GM18508 (cell line): ENCODE data around the gene HYCC1.
"Not testable (repeated sequence)": the region's sequence is repeated elsewhere in the genome, so short reads cannot be mapped to it uniquely, and the experiment has no call there.

Source experiments
- ATAC-seq: cut with Tn5 transposase; IDR thresholded peaks from one replicate; pipeline ENCODE4 v1.9.1; 2021; ENCODE audit warnings: moderate number of reproducible peaks; ENCODE audit not compliant: insufficient read depth, unreplicated experiment

Gene HYCC1

GRCh38 chr7:23013715-23014649 lies at the start of gene HYCC1:
TSS of gene HYCC1 (minus strand) at chr7:23014130. CDS start at chr7:22991111, 23,019 bp downstream.
- peak; percentile 89 for ATAC-seq

GRCh38 chr7:23062452-23062851 lies 48.5 kb upstream of the HYCC1 start:
- ATAC-seq, result no peak

DNA sequence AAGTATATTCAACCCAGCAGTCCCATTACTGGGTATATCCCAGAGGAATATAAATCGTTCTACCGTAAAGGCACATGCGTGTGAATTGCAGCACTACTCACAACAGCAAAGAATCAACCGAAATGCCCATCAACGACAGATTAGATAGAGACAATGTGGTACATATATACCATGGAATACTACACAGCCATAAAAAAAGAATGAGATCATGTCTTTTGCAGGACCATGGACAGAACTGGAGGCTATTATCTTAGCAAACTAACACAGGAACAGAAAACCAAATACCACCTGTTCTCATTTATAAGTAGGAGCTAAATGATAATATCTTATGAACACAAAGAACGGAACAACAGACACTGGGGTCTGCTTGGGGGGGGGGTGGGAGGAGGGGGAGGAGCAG lies 47.4 kb upstream of the HYCC1 start:
- ATAC-seq, result no peak

GRCh38 chr7:23058408-23059096 lies 44.6 kb upstream of the HYCC1 start:
- ATAC-seq, result no peak

DNA sequence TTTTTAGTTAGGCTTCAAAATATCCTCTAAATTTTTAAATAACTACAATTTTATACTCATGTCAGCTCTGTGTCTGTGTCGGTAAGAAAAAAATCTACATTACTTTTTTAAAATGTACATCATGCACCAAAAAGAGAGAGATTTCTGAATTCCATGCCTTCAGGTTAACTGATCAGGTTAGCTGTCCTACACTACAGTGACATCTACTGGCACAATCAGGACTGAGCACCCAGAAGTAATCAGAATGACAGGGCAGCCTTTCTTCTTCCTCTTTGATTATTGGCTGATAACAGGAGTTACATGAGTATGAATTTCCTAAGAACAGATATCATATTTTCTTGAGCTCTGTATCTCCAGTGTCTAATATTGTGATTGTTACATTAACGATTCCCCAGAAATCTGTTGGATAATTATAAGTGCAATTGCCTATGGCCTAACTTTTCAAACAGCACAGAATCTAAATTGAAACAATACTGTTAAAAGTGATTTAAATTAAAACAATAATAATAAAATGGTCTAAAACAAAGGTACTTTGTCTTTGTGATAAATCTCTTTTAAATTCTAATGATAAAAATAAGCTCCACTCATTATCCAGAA lies 41.8 kb upstream of the HYCC1 start:
- ATAC-seq, result no peak

GRCh38 chr7:23051124-23051485 lies 37.2 kb upstream of the HYCC1 start:
- not testable (repeated sequence) for ATAC-seq

GRCh38 chr7:23046336-23046735 lies 32.4 kb upstream of the HYCC1 start:
- not testable (repeated sequence) for ATAC-seq

DNA sequence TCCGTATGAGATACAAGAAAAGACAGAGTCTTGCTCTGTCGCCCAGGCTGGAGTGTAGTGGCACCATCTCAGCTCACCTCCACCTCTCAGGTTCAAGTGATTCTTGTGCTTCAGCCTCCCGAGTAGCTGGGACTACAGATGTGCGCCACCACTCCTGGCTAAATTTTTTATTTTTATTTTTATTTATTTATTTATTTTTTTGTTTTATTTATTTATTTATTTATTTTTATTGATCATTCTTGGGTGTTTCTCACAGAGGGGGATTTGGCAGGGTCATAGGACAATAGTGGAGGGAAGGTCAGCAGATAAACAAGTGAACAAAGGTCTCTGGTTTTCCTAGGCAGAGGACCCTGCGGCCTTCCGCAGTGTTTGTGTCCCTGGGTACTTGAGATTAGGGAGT lies 31.2 kb upstream of the HYCC1 start:
- not testable (repeated sequence) for ATAC-seq

- no peak for ATAC-seq
Observed at GRCh38 chr7:23044581-23044980, 30.7 kb upstream of the HYCC1 start.

DNA sequence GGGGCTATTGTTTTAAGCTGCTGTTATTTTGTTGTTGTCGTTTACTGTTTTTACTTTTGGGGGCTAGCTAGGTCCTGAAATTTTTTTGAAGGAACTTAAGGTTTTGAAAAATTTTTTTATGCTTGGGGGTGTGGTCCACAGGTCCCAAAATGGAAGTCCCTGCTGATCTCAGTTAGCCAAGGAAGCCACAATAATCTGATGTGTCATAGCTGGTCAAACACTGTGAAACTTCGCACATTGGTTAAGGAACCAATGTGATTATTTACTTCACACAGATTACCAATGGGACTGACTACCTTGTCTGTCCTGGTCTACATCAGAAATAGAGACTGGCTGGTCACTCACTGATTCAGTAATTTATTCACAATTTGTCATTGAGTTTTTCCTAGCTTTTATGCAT lies 29.5 kb upstream of the HYCC1 start:
- no peak for ATAC-seq

DNA sequence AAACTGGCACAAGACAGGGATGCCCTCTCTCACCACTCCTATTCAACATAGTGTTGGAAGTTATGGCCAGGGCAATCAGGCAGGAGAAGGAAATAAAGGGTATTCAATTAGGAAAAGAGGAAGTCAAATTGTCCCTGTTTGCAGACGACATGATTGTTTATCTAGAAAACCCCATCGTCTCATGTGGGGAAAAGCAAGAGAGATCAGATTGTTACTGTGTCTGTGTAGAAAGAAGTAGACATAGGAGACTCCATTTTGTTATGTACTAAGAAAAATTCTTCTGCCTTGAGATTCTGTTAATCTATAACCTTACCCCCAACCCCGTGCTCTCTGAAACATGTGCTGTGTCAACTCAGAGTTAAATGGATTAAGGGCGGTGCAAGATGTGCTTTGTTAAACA lies 25.7 kb upstream of the HYCC1 start:
- ATAC-seq, result not testable (repeated sequence)

GRCh38 chr7:23035542-23036371 lies 21.8 kb upstream of the HYCC1 start:
- not testable (repeated sequence) for ATAC-seq

DNA sequence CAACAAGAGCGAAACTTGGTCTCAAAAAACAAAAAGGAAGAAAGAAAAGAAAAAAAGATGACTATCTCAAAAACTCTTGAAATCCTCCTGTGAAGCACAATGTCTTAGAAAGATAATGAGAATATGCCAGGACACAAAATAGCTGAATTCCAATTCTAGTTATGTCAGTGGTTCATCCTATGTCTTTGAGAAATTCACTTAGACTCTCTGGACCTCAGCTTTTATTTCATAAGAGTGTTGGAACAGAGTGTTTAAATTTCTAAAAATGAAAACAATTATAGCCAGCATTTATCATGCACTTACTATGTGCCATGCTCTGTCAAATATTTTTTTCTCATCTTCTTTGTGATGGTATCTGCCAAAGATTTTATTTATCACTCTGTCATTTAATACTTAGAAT lies 13.3 kb upstream of the HYCC1 start:
- ATAC-seq, result no peak

DNA sequence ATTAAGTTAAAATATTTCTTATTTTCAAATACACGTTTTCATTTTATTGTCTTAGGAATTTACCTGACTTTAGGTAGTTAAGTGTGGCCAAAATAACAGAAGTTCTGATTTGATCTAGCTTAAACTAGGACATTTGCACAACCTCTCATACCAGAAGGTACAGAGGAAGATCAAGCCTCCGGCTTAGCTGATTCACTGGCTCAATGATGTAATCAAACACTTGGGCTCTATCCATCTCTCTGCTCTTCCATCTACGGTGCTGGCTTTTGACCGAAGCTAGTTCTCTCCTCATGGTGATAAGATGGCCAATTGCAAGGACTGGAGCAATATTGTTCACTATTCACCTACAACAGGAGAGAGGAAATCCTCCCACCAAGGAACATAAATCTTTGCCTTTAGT lies 12.2 kb upstream of the HYCC1 start:
- no peak for ATAC-seq

GRCh38 chr7:23024454-23024853 lies 10.5 kb upstream of the HYCC1 start:
- ATAC-seq, result no peak

- no peak for ATAC-seq
Observed at GRCh38 chr7:23022851-23023250, 8.9 kb upstream of the HYCC1 start.

GRCh38 chr7:23022258-23022769 lies 8.4 kb upstream of the HYCC1 start:
- ATAC-seq, result no peak

DNA sequence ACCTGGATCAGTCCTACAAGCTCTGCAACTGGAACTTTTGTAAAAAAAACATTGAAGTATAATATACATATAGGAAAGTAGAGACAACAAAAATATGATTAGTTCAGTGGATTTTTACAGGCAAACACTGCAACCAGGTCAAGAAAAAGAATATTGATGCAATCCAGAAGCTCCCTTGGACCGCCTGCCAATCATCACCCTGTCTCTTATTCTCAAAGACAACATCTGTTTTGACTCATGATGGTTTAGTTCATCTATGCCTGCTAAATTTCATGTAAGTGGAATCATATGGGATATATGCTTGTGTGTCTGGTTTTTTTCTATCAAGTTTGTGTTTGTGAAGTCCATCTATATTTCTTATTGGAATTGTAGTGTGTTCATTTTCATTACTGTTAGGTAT lies 7.7 kb upstream of the HYCC1 start:
- ATAC-seq, result no peak

DNA sequence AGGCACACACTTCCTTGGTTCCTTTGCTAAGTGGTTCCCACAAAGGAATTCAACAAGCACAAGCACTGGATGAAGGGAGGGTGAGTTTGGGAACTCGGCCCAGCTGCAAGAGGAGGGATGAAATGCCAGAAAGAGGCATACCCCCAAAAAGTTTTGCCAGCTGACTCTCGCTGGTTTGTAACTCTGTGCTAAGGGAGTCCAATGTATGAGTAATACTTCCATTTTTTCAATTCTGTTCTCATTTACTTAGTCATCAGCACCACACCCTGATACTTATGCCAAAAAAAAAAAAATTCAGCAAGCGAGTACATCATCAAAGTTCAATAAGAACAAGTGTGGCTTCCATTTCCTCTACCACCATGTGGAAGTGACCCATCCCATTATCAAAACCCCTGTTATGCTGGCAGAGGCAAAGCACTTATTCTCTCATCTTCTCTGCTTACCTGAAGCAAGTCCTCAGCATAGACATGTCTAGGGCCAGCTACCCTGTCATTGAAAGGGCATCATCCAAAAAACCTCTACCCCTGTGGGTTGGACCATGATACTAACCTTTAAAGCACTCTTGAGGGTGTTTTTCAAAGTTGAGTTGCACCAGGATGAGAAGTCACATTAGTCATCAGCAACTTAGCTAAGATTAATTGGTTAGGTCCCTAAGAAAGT lies 6.9 kb upstream of the HYCC1 start:
- ATAC-seq, result no peak

DNA sequence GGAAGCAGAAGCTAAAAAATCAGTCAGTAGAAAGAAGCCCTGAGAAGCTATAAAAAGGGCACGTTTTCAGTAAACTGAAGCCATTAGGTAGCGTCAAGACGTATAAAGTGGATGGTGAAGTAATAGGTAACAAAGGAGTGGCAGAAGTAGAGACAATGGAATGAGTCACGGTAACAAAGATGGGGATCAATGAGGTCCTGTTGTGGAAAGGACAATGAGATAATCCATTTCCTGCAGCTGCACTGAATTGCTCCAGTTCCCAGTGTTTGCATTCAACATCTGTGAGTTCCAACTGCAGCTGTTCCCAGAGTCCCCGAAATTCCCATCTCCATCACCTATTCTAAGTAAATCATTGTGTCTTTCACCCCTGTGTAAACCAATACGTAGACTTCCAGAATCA lies 4.8 kb upstream of the HYCC1 start:
- ATAC-seq, result no peak
